AG20443 (cell line): ENCODE data around the gene HEATR9.

Experiments used
- DNase-seq: peaks from one replicate; pipeline ENCODE4 v3.0.0; 2012; ENCODE audit warnings: low spot score, mixed read lengths

Gene HEATR9

GRCh38 chr17:35894206-35894605 is 25.5 kb upstream of the HEATR9 start:
- no peak for DNase-seq

GRCh38 chr17:35893751-35894150 is 25.1 kb upstream of the HEATR9 start:
- no peak for DNase-seq

GRCh38 chr17:35892091-35893035 is 23.7 kb upstream of the HEATR9 start:
- no peak for DNase-seq

GRCh38 chr17:35891269-35891668 is 22.6 kb upstream of the HEATR9 start:
- no peak for DNase-seq

- no peak for DNase-seq
Measured at GRCh38 chr17:35890774-35891155, 22.1 kb upstream of the HEATR9 start.

GRCh38 chr17:35889818-35890773 is 21.4 kb upstream of the HEATR9 start:
- DNase-seq = no peak

- DNase-seq = no peak
Measured at GRCh38 chr17:35889241-35889640, 20.6 kb upstream of the HEATR9 start.

- no peak for DNase-seq
Measured at GRCh38 chr17:35879773-35880654, 11.3 kb upstream of the HEATR9 start, which contains the start of gene CCL5. CCL5 (minus strand) TSS chr17:35880360.

GRCh38 chr17:35878361-35878760 is 9.7 kb upstream of the HEATR9 start:
- DNase-seq = no peak

- no peak for DNase-seq
Measured at GRCh38 chr17:35877345-35878029, 8.8 kb upstream of the HEATR9 start.

- DNase-seq = no peak
Measured at GRCh38 chr17:35876534-35876933, 7.8 kb upstream of the HEATR9 start.

GRCh38 chr17:35875800-35876139 is 7.1 kb upstream of the HEATR9 start:
- no peak for DNase-seq

GRCh38 chr17:35875072-35875799 is 6.5 kb upstream of the HEATR9 start:
- no peak for DNase-seq

GRCh38 chr17:35872196-35872980 is 3.7 kb upstream of the HEATR9 start:
- no peak for DNase-seq

GRCh38 chr17:35870906-35871819 is 2.5 kb upstream of the HEATR9 start:
- no peak for DNase-seq

- DNase-seq = no peak
Measured at GRCh38 chr17:35867574-35867973, 1.1 kb downstream of the HEATR9 start.

- DNase-seq = no peak
Measured at GRCh38 chr17:35866341-35866950, 2.2 kb downstream of the HEATR9 start.
